H1 (cell line): ENCODE measurements around the gene LCN10.

ENCODE experiments used
- CBX8 ChIP-seq: fragments of 300-800, 300-1000 bp; sonication (generic); IDR thresholded peaks from 2 replicates; pipeline ENCODE4 v1.7.1; 2016; ENCODE audit warnings: low read depth, low read length, borderline replicate concordance
- CHD2 ChIP-seq: IDR thresholded peaks from 2 replicates; pipeline ENCODE4 v1.6.1; 2012; ENCODE audit warnings: low read length, improper control_type of control experiment
- EZH2 ChIP-seq: fragments of 200-600 bp; sonication (generic); IDR thresholded peaks from 2 replicates; pipeline ENCODE4 v1.7.1; 2012; ENCODE audit warnings: low read depth, mild to moderate bottlenecking, moderate library complexity, low read length, inconsistent platforms; ENCODE audit not compliant: severe bottlenecking
- HDAC6 ChIP-seq: IDR thresholded peaks from one replicate; pipeline ENCODE4 v1.7.1; 2012; ENCODE audit warnings: low read depth, mild to moderate bottlenecking, inconsistent platforms, low read length, moderate library complexity
- JUN ChIP-seq: IDR thresholded peaks from 2 replicates; pipeline ENCODE4 v1.6.1; 2011; ENCODE audit warnings: low read depth, mild to moderate bottlenecking, improper control_type of control experiment, low read length
- MAFK ChIP-seq: IDR thresholded peaks from 2 replicates; pipeline ENCODE4 v1.6.1; 2012; ENCODE audit warnings: low read depth, mild to moderate bottlenecking, improper control_type of control experiment, low read length
- PHF8 ChIP-seq: fragments of 200-600 bp; sonication (generic); conservative IDR thresholded peaks from 2 replicates; pipeline ENCODE4 v1.7.1; 2012; ENCODE audit warnings: low read depth, mild to moderate bottlenecking, inconsistent platforms, low read length, moderate library complexity
- POLR2A ChIP-seq, 2 experiments: IDR thresholded peaks; 1 replicate in 1 of 2; 2 replicates in 1 of 2; pipeline ENCODE4 v1.6.1; 2011; ENCODE audit warnings: low read depth in 2 of 2, low read length in 2 of 2, mild to moderate bottlenecking in 2 of 2; ENCODE audit errors: control extremely low read depth in 1 of 2
- SIN3A ChIP-seq, 2 experiments: IDR thresholded peaks in 1 of 2; conservative IDR thresholded peaks in 1 of 2; 2 replicates each; pipeline ENCODE4 v1.6.1; 2011 to 2012; ENCODE audit warnings: low read length in 2 of 2, improper control_type of control experiment in 1 of 2, low read depth in 1 of 2, mild to moderate bottlenecking in 1 of 2
- SIX5 ChIP-seq: IDR thresholded peaks from 2 replicates; pipeline ENCODE4 v1.6.1; 2011; ENCODE audit warnings: mild to moderate bottlenecking, low read depth, low read length
- SP1 ChIP-seq: IDR thresholded peaks from 2 replicates; pipeline ENCODE4 v1.6.1; 2011; ENCODE audit warnings: low read depth, low read length
- TF ChIP-seq, protein P1 (sequence below), 3 experiments: IDR thresholded peaks; 1 replicate in 2 of 3; 2 replicates in 1 of 3; pipeline versions ENCODE4 v1.5.1 to v1.6.1; 2011; ENCODE audit warnings: low read length in 3 of 3, mild to moderate bottlenecking in 3 of 3, inconsistent platforms in 2 of 3, low read depth in 1 of 3, moderate library complexity in 1 of 3; ENCODE audit not compliant: insufficient read depth in 1 of 3; ENCODE audit errors: control extremely low read depth in 1 of 3
- TF ChIP-seq, protein P2 (sequence below): IDR thresholded peaks from 2 replicates; pipeline ENCODE4 v1.6.1; 2012; ENCODE audit warnings: inconsistent platforms

DNA sequence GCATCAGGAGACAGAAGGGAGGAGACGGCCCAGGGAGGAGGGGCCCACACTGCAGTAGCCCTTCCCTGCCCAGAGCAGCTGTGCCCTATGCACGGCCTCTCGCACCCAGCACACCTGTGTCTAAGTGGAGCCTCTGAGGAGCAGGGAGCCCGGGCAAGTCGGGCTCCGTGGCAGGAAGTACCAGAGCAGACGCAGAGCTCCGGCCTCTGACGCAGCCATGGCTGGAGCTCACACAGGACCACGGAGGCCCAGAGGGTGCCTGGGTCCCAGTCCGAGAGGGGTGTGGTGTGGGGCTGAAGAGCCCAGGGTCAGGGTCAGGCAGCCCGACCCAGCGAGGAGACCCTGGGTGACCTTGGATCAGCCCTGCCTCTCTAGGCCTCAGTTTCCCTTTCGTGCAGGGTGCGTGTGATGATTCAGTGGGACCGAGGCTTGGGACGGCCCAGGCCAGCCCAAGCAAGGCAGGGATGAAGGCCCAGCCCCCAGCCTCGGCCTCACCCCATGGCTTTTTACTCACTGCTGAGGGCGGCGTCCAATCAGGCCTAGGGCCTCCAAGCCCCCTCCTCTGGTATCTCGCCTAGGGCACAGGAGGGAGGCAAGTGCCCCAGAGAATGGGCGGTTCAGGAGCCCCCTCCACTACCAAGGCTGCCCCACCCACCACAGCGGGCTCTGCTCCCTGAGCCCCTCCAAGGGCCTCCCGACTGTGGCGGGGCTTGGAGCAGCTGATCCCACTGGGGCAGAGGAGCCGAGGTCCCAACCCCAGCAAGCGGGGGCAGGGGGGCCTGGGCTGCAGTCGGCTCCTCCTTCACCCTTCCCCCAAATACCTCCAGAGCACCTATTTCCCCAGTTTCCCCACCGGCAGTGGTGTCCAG lies 51.2 kb downstream of the LCN10 start:
- TF ChIP-seq MAFK (no peak), JUN (no peak), CBX8 (no peak), EZH2 (no peak), SIN3A (conservative IDR thresholded peaks at IDR 0.05 in 1 of 2, IDR thresholded peaks at IDR 0.05 in 1 of 2; ENCODE audit: low read depth in 1 of 2, low read length in 2 of 2) (no peak), CHD2 (no peak), POLR2A (IDR thresholded peaks at IDR 0.05; ENCODE audit: control extremely low read depth in 1 of 2, low read depth in 2 of 2, low read length in 2 of 2) (no peak), HDAC6 (no peak), PHF8 (no peak), SIX5 (no peak), SP1 (no peak)
- TF ChIP-seq, protein P1, sequence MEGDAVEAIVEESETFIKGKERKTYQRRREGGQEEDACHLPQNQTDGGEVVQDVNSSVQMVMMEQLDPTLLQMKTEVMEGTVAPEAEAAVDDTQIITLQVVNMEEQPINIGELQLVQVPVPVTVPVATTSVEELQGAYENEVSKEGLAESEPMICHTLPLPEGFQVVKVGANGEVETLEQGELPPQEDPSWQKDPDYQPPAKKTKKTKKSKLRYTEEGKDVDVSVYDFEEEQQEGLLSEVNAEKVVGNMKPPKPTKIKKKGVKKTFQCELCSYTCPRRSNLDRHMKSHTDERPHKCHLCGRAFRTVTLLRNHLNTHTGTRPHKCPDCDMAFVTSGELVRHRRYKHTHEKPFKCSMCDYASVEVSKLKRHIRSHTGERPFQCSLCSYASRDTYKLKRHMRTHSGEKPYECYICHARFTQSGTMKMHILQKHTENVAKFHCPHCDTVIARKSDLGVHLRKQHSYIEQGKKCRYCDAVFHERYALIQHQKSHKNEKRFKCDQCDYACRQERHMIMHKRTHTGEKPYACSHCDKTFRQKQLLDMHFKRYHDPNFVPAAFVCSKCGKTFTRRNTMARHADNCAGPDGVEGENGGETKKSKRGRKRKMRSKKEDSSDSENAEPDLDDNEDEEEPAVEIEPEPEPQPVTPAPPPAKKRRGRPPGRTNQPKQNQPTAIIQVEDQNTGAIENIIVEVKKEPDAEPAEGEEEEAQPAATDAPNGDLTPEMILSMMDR (IDR thresholded peaks at IDR 0.05; ENCODE audit: control extremely low read depth in 1 of 3, insufficient read depth in 1 of 3, low read depth in 1 of 3, low read length in 3 of 3) = no peak
- TF ChIP-seq, protein P2, sequence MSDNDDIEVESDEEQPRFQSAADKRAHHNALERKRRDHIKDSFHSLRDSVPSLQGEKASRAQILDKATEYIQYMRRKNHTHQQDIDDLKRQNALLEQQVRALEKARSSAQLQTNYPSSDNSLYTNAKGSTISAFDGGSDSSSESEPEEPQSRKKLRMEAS = no peak
